ENCODE data around the gene SH3BP2.

SH3BP2 gene

DNA sequence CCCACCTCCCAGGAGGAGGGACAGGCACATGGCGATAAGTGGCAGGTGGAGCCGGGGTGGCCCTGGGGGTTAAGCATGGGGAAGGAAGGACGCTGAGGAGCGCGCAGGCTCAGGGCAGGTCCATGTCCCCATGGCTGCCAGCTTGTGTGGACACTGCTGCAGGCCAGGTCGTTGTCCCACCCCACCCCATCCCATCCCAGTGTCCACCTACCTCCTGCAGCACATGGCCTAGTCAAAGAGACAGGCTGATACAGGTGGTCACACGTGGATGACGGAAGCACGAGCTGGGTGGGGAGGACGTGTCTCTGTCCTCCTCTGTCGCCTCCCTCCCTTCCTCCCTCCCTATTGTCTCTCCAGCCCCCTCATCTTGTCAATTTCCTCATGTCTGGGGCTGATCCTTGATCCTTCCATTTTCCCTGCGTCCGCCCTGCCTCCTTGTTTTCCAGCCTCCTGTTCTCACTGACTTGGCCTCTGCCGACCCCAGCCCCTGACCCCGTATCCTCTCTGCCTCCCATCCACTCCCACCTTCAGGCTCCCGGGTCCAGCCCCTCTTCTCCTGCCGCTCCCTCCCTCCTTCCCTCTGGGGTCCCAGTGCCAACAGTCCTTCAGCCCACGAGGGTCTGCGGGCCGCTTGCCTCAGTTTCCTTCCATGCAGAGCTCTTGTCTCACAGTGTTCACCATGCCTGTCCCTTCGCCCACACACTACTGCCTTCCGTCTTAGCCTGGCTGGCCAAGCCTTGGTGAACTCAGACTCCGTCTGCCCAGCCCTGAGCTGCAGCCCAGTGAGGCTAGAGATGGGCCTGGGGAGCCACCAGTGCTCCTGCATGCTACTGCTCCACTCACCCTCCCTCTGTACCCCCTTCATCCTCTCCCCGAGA, 35.2 kb downstream of the SH3BP2 start:
- Histone ChIP-seq H3K9ac (ENCODE audit: low read length in 5 of 5) (no peak overlapping the region), H3K27ac (ENCODE audit: low read depth, low read length) (no peak overlapping the region), H3K36me3 (ENCODE audit: control insufficient read depth in 5 of 5, insufficient read depth in 5 of 5, low read length in 5 of 5) (peaks cover 0 to 98% (median 84%) of the 10 kb centered on the region in 5 donors), H3K9me3 (ENCODE audit: control insufficient read depth in 5 of 5, low read length in 5 of 5) (no peaks in the 10 kb centered on the region), H3K4me1 (ENCODE audit: control insufficient read depth in 5 of 5, insufficient read depth in 5 of 5, low read length in 5 of 5) (peaks cover 3 to 28% (median 10%) of the 10 kb centered on the region in 5 donors), H3K4me3 (ENCODE audit: low read depth in 1 of 5, low read length in 5 of 5) (no peak overlapping the region), H3K27me3 (ENCODE audit: control insufficient read depth in 5 of 5, insufficient read depth in 4 of 5, low read length in 5 of 5) (no peaks in the 10 kb centered on the region)

DNA sequence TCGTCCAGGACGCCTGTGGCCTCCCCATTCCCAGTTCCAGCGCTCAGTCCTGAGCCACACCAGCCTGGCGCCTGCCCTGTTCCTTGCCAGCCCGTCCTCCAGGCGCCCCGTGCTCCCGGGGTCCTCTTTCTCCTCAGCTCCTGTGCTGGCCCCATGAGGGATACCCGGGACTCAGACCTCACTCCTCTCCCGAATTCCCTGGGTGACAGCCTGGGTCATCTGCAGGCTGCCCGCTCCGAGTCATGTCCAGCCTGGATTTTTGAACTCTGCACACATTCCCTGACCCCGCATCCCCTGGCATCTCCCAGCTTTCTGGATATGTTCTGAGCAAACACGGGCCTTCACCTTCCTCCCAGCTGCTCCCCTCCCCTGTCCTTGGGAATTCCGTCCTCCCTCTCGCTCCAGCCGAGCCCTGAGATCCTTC, 35.9 kb downstream of the SH3BP2 start:
- Histone ChIP-seq H3K4me1 (ENCODE audit: control insufficient read depth in 5 of 5, insufficient read depth in 5 of 5, low read length in 5 of 5) (peaks cover 3 to 21% (median 4%) of the 10 kb centered on the region in 5 donors), H3K27me3 (ENCODE audit: control insufficient read depth in 5 of 5, insufficient read depth in 4 of 5, low read length in 5 of 5) (no peaks in the 10 kb centered on the region), H3K36me3 (ENCODE audit: control insufficient read depth in 5 of 5, insufficient read depth in 5 of 5, low read length in 5 of 5) (peaks cover 0 to 98% (median 85%) of the 10 kb centered on the region in 5 donors), H3K27ac (ENCODE audit: low read depth, low read length) (no peak overlapping the region), H3K9me3 (ENCODE audit: control insufficient read depth in 5 of 5, low read length in 5 of 5) (no peaks in the 10 kb centered on the region), H3K9ac (ENCODE audit: low read length in 5 of 5) (no peak overlapping the region), H3K4me3 (ENCODE audit: low read depth in 1 of 5, low read length in 5 of 5) (no peak overlapping the region)

DNA sequence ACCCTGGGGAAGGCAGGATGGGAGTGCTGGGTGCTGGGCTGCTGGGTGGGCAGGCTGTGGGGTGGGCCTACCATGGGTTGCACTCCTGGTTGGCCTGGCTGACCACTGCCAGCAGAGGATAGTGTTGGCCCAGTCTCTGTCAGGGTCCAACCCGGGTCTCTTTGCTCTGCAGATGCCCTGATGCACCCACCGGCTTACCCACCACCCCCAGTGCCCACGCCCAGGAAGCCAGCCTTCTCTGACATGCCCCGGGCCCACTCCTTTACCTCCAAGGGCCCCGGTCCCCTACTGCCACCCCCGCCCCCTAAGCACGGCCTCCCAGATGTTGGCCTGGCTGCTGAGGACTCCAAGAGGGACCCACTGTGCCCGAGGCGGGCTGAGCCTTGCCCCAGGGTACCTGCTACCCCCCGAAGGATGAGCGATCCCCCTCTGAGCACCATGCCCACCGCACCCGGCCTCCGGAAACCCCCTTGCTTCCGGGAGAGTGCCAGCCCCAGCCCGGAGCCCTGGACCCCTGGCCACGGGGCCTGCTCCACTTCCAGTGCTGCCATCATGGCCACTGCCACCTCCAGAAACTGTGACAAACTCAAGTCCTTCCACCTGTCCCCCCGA, 36.5 kb downstream of the SH3BP2 start:
- Histone ChIP-seq H3K36me3 (ENCODE audit: control insufficient read depth in 5 of 5, insufficient read depth in 5 of 5, low read length in 5 of 5) (peaks cover 0 to 98% (median 85%) of the 10 kb centered on the region in 5 donors), H3K4me3 (ENCODE audit: low read depth in 1 of 5, low read length in 5 of 5) (no peak overlapping the region), H3K27me3 (ENCODE audit: control insufficient read depth in 5 of 5, insufficient read depth in 4 of 5, low read length in 5 of 5) (no peaks in the 10 kb centered on the region), H3K9me3 (ENCODE audit: control insufficient read depth in 5 of 5, low read length in 5 of 5) (no peaks in the 10 kb centered on the region), H3K4me1 (ENCODE audit: control insufficient read depth in 5 of 5, insufficient read depth in 5 of 5, low read length in 5 of 5) (peaks cover 0 to 15% (median 3%) of the 10 kb centered on the region in 5 donors), H3K27ac (ENCODE audit: low read depth, low read length) (no peak overlapping the region), H3K9ac (ENCODE audit: low read length in 5 of 5) (no peak overlapping the region)

DNA sequence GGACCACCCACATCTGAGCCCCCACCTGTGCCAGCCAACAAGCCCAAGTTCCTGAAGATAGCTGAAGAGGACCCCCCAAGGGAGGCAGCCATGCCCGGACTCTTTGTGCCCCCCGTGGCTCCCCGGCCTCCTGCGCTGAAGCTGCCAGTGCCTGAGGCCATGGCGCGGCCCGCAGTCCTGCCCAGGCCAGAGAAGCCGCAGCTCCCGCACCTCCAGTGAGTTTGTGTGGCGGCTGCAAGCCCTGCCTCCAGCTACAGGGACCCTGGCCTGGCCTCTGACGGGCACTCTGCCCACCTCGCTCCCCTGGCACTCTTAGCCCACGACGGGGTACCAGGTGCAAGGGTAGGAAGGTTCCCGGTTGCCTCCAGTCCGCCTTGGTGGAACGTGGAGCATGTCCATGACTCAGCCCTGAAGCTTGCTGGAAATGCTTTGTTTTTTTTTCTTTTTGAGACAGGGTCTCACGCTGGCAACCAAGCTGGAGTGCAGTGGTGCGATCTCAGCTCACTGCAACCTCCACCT, 37.1 kb downstream of the SH3BP2 start:
- H3K4me1 ChIP-seq (ENCODE audit: control insufficient read depth in 5 of 5, insufficient read depth in 5 of 5, low read length in 5 of 5), result peaks cover 3 to 14% (median 4%) of the 10 kb centered on the region in 5 donors
- no peaks in the 10 kb centered on the region for H3K9me3 ChIP-seq (ENCODE audit: control insufficient read depth in 5 of 5, low read length in 5 of 5)
- H3K9ac ChIP-seq (ENCODE audit: low read length in 5 of 5), result no peak overlapping the region
- H3K27ac ChIP-seq (ENCODE audit: low read depth, low read length), result no peak overlapping the region
- no peaks in the 10 kb centered on the region for H3K27me3 ChIP-seq (ENCODE audit: control insufficient read depth in 5 of 5, insufficient read depth in 4 of 5, low read length in 5 of 5)
- no peak overlapping the region for H3K4me3 ChIP-seq (ENCODE audit: low read depth in 1 of 5, low read length in 5 of 5)
- peaks cover 0 to 98% (median 83%) of the 10 kb centered on the region in 5 donors for H3K36me3 ChIP-seq (ENCODE audit: control insufficient read depth in 5 of 5, insufficient read depth in 5 of 5, low read length in 5 of 5)

DNA sequence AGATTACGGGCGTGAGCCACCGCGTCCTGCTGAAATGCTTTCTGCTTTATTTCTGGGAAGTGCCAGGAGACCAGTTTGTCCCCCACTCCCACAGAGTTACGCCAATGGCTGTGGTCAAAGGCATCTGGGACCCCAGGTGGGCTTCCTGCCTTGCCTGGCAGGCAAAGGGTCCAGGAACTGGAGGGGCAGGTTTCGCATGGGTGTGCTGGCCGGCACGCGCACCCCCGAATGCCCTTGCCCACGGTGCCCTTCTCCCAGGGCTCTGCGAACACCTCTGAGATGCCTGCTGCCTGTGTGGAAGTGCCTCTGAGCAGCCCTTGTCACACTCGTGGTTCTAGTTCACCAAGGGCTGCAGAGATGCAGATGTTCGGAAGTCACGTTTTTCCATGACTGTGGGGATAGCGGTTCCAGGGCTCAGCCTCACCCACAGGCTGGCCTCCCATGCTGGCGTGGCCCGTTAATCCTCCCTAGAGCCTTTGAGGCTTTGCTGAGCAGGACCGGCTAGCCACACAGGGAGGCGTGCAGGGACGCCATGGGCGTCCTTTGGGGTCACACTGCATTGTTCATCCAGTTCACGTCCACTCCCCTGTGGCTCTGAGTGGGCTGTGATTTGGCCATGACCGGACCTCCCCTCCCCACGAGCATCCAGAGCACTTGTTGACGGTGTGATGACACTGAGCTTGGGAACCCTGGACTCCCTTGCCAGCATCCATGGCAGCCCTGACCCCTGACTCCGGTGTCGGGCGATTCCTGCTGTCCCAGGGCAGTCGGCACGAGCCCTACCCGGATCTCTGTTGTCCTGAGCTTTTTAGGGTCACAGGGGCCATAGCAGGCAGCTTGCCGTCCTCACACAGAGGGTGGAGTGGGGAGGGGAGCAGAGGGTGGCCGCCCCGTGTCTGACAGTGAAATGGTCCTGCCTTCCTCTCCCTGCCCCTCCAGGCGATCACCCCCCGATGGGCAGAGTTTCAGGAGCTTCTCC, 38.0 kb downstream of the SH3BP2 start:
- no peak overlapping the region for H3K4me3 ChIP-seq (ENCODE audit: low read depth in 1 of 5, low read length in 5 of 5)
- H3K27ac ChIP-seq (ENCODE audit: low read depth, low read length), result no peak overlapping the region
- H3K9me3 ChIP-seq (ENCODE audit: control insufficient read depth in 5 of 5, low read length in 5 of 5), result no peaks in the 10 kb centered on the region
- H3K27me3 ChIP-seq (ENCODE audit: control insufficient read depth in 5 of 5, insufficient read depth in 4 of 5, low read length in 5 of 5), result no peaks in the 10 kb centered on the region
- H3K4me1 ChIP-seq (ENCODE audit: control insufficient read depth in 5 of 5, insufficient read depth in 5 of 5, low read length in 5 of 5), result peaks cover 0 to 14% (median 11%) of the 10 kb centered on the region in 5 donors
- H3K9ac ChIP-seq (ENCODE audit: low read length in 5 of 5), result no peak overlapping the region
- peaks cover 0 to 92% (median 79%) of the 10 kb centered on the region in 5 donors for H3K36me3 ChIP-seq (ENCODE audit: control insufficient read depth in 5 of 5, insufficient read depth in 5 of 5, low read length in 5 of 5)

DNA sequence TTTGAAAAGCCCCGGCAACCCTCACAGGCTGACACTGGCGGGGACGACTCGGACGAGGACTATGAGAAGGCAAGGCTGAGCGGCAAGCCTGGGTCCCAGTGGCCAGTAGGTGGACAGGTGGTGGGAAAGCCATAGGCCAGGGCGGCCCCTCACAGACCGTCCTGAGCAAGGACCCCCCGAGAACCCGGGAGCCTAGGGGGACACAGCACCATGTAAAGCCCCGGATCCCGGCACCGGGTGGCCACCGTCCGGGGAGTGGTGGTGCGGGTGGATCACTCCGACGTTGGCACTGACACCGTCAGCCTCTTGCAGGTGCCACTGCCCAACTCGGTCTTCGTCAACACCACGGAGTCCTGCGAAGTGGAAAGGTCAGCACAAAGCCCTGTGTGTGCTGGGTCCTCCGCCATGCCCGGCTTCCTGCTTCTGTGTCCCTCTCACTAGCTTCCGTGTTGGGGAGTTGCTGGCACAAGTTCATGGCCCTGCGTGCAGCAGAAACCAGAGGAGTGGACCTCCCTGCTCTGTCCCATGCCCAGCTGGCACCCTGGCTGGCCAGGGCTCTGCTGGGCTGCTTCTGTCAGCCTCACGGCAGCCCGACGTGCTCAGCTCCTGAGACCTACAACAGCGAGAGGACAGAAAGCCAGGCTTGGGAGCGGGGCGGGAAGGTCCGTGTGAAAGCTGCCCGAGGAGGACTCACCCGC, 38.9 kb downstream of the SH3BP2 start:
- Histone ChIP-seq H3K4me1 (ENCODE audit: control insufficient read depth in 5 of 5, insufficient read depth in 5 of 5, low read length in 5 of 5) (peaks cover 4 to 22% (median 19%) of the 10 kb centered on the region in 5 donors), H3K27ac (ENCODE audit: low read depth, low read length) (no peak overlapping the region), H3K9ac (ENCODE audit: low read length in 5 of 5) (no peak overlapping the region), H3K4me3 (ENCODE audit: low read depth in 1 of 5, low read length in 5 of 5) (no peak overlapping the region), H3K9me3 (ENCODE audit: control insufficient read depth in 5 of 5, low read length in 5 of 5) (no peaks in the 10 kb centered on the region), H3K27me3 (ENCODE audit: control insufficient read depth in 5 of 5, insufficient read depth in 4 of 5, low read length in 5 of 5) (no peaks in the 10 kb centered on the region), H3K36me3 (ENCODE audit: control insufficient read depth in 5 of 5, insufficient read depth in 5 of 5, low read length in 5 of 5) (peaks cover 0 to 90% (median 75%) of the 10 kb centered on the region in 5 donors)

DNA sequence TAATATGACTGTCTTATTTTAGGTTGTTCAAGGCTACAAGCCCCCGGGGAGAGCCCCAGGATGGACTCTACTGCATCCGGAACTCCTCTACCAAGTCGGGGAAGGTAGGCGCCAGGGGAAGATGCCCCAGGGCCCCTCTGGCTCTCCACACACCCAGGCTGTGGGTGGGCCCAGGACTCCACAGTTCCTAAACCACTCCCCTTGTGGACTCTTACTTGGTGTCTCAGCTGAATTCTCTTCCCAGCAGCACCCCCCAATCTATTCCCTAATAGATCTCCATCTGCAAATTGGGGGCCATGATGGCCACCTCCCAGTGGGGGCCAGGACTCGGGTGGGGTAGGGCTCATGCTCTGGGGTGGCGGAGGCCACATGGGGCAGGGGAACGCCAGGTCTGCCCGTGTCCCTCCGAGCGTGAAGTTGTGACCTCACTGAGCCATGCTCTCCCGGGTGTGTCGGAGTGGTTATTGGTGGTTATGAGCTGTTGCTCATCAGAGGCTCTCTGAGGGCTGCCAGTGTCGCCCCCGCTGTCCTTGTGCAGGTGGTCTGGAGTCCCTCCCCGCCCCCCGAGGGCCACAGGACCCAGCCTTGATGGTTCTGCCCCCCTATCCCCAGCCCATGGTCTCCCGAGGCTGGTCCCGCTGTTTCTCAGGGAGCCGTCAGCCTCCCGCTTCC, 39.6 kb downstream of the SH3BP2 start:
- H3K36me3 ChIP-seq (ENCODE audit: control insufficient read depth in 5 of 5, insufficient read depth in 5 of 5, low read length in 5 of 5), result peaks cover 0 to 83% (median 68%) of the 10 kb centered on the region in 5 donors
- H3K9me3 ChIP-seq (ENCODE audit: control insufficient read depth in 5 of 5, low read length in 5 of 5), result no peaks in the 10 kb centered on the region
- H3K4me1 ChIP-seq (ENCODE audit: control insufficient read depth in 5 of 5, insufficient read depth in 5 of 5, low read length in 5 of 5), result peaks cover 7 to 29% (median 26%) of the 10 kb centered on the region in 5 donors
- H3K4me3 ChIP-seq (ENCODE audit: low read depth in 1 of 5, low read length in 5 of 5), result no peak overlapping the region
- H3K27ac ChIP-seq (ENCODE audit: low read depth, low read length), result no peak overlapping the region
- H3K9ac ChIP-seq (ENCODE audit: low read length in 5 of 5), result no peak overlapping the region
- no peaks in the 10 kb centered on the region for H3K27me3 ChIP-seq (ENCODE audit: control insufficient read depth in 5 of 5, insufficient read depth in 4 of 5, low read length in 5 of 5)

DNA sequence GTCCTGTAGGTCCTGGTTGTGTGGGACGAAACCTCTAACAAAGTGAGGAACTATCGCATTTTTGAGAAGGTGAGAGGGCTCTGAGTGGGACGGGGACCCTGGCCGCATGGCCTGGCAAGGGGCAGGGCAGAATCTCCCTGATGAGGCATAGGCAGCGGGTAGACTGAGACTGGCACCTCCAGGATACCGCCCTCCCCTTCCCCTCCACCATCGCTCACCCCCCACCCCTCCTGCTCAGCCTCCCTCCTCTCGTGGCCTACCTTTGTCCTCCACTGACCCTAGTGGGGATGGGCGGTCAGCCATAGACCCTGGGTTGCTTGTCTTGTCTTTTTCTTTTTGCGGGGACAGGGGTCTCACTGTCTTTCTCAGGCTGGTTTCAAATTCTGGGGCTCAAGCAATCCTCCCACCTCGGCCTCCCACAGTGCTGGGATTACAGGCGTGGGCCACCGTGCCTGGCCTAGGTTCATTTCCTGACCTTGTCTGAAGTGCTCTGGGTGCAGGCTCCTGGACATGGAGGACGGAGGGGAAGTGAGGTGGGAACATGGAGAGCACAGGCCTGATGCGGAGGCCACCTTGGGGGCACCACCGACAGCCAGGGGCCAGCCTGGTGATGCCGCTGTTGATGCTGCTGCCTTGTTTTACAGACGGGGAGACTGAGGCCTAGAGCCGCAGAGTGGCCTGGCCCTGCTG, 40.2 kb downstream of the SH3BP2 start:
- Histone ChIP-seq H3K4me1 (ENCODE audit: control insufficient read depth in 5 of 5, insufficient read depth in 5 of 5, low read length in 5 of 5) (peaks cover 11 to 36% (median 33%) of the 10 kb centered on the region in 5 donors), H3K9ac (ENCODE audit: low read length in 5 of 5) (no peak overlapping the region), H3K27me3 (ENCODE audit: control insufficient read depth in 5 of 5, insufficient read depth in 4 of 5, low read length in 5 of 5) (no peaks in the 10 kb centered on the region), H3K4me3 (ENCODE audit: low read depth in 1 of 5, low read length in 5 of 5) (no peak overlapping the region), H3K9me3 (ENCODE audit: control insufficient read depth in 5 of 5, low read length in 5 of 5) (no peaks in the 10 kb centered on the region), H3K36me3 (ENCODE audit: control insufficient read depth in 5 of 5, insufficient read depth in 5 of 5, low read length in 5 of 5) (peaks cover 0 to 77% (median 63%) of the 10 kb centered on the region in 5 donors), H3K27ac (ENCODE audit: low read depth, low read length) (no peak overlapping the region)
